K562 (cell line): Measurements from ENCODE around the gene NKAIN4. TPM values are rescaled to one million over a fixed set of nuclear protein-coding genes. Genes with fewer than 3 reads are reported as not detected.
A peak's percentile ranks its signal among the peaks of the same experiment; 100 is the strongest.

Source experiments
- ASH1L ChIP-seq: fragments of 450-650 bp; IDR thresholded peaks from 2 replicates; pipeline ENCODE4 v1.6.1; 2018; ENCODE audit warnings: borderline replicate concordance, mild to moderate bottlenecking, low read depth; ENCODE audit not compliant: partially characterized antibody
- BRF1 ChIP-seq: IDR thresholded peaks from 3 replicates; pipeline ENCODE4 v1.6.1; 2011; ENCODE audit warnings: borderline replicate concordance, mild to moderate bottlenecking; ENCODE audit not compliant: insufficient read length; ENCODE audit errors: extremely low read depth
- KDM2B ChIP-seq: fragments of 250-450 bp; sonication (Bioruptor Pico); IDR thresholded peaks from 2 replicates; pipeline ENCODE4 v1.8.0; 2021; ENCODE audit warnings: mild to moderate bottlenecking, moderate library complexity
- NEUROD1 ChIP-seq: fragments of 150-350 bp; IDR thresholded peaks from 2 replicates; pipeline ENCODE4 v1.6.1; 2014; ENCODE audit warnings: borderline replicate concordance, low read length, low read depth; ENCODE audit not compliant: partially characterized antibody
- PCBP2 ChIP-seq: fragments of 200-400 bp; formaldehyde crosslinking; IDR thresholded peaks from 2 replicates; pipeline ENCODE4 v1.6.1; 2018; ENCODE audit warnings: low read length, low read depth, mild to moderate bottlenecking, moderate library complexity; ENCODE audit not compliant: poor library complexity, severe bottlenecking
- PURB ChIP-seq: sonication (generic); formaldehyde crosslinking; IDR thresholded peaks from 2 replicates; pipeline ENCODE4 v1.9.0; 2021; ENCODE audit warnings: low read depth, mild to moderate bottlenecking, missing genetic modification reagents
- SPI1 ChIP-seq: IDR thresholded peaks from 2 replicates; pipeline ENCODE4 v1.6.1; 2011; ENCODE audit warnings: low read depth, low read length, control low read depth, borderline replicate concordance
- SRF ChIP-seq, 2 experiments: fragments of 250-450, 450-650 bp in 1 of 2; sonication (Bioruptor Pico) in 1 of 2; sonication (generic) in 1 of 2; formaldehyde crosslinking; IDR thresholded peaks; 2 replicates each; pipeline versions ENCODE4 v1.5.0 to v1.5.1; 2020 to 2022; ENCODE audit warnings: mild to moderate bottlenecking in 1 of 2, missing genetic modification reagents in 1 of 2
- ZBTB1 ChIP-seq: sonication (generic); formaldehyde crosslinking; IDR thresholded peaks from 2 replicates; pipeline ENCODE4 v1.8.1; 2023; ENCODE audit warnings: missing genetic modification reagents, low read depth, mild to moderate bottlenecking, borderline replicate concordance
- ZNF143 ChIP-seq: sonication (generic); formaldehyde crosslinking; IDR thresholded peaks from 2 replicates; pipeline ENCODE4 v1.9.0; 2022; ENCODE audit warnings: mild to moderate bottlenecking, missing genetic modification reagents
- ZSCAN29 ChIP-seq: fragments of 450-650 bp; IDR thresholded peaks from 2 replicates; pipeline ENCODE4 v1.6.1; 2017
- polyA plus RNA-seq, 8 experiments: library from polyadenylated mRNA; depleted of rRNA in 4 of 8; stranded (reverse) in 5 of 8; unstranded in 3 of 8; fragments of >200 nt; fragmentation: Nextera tagmentation in 2 of 8; fragmentation: Illumina TruSeq in 1 of 8; extraction: Ambion mirVana in 2 of 8; extraction: Trizol in 1 of 8; gene quantifications; 2 replicates each; pipeline versions ENCODE4 v1.2.1 to v1.2.3, GENCODE V29; 2011 to 2014; ENCODE audit warnings: inconsistent platforms in 1 of 8, missing spikeins in 1 of 8
- total RNA-seq, 7 experiments: library from RNA; depleted of rRNA in 6 of 7; stranded (reverse); fragments of >200 nt in 6 of 7; fragmentation: Illumina TruSeq in 2 of 7; extraction: Trizol in 2 of 7; gene quantifications; 2 replicates each; pipeline versions ENCODE4 v1.2.1 to v1.2.3, GENCODE V29; 2011 to 2021; ENCODE audit warnings: low replicate concordance in 1 of 7
- TF ChIP-seq, protein P1 (sequence below): fragments of 250-450 bp; sonication (Bioruptor Pico); IDR thresholded peaks from 2 replicates; pipeline ENCODE4 v1.4.0; 2020
- TF ChIP-seq, protein P2 (sequence below): IDR thresholded peaks from 2 replicates; pipeline ENCODE4 v1.6.1; 2011; ENCODE audit warnings: borderline replicate concordance, low read depth, mild to moderate bottlenecking, moderate library complexity, low read length; ENCODE audit not compliant: insufficient read depth, poor library complexity, severe bottlenecking
- TF ChIP-seq, protein P3 (sequence below): sonication (generic); formaldehyde crosslinking; IDR thresholded peaks from 2 replicates; pipeline ENCODE4 v1.8.0; 2023; ENCODE audit warnings: mild to moderate bottlenecking, missing genetic modification reagents

The NKAIN4 gene
- total and polyA plus RNA-seq, 9 of the 15 experiments (the other 6 are each of a cell fraction or from before 2014, with no cell fraction given) = not detected

DNA sequence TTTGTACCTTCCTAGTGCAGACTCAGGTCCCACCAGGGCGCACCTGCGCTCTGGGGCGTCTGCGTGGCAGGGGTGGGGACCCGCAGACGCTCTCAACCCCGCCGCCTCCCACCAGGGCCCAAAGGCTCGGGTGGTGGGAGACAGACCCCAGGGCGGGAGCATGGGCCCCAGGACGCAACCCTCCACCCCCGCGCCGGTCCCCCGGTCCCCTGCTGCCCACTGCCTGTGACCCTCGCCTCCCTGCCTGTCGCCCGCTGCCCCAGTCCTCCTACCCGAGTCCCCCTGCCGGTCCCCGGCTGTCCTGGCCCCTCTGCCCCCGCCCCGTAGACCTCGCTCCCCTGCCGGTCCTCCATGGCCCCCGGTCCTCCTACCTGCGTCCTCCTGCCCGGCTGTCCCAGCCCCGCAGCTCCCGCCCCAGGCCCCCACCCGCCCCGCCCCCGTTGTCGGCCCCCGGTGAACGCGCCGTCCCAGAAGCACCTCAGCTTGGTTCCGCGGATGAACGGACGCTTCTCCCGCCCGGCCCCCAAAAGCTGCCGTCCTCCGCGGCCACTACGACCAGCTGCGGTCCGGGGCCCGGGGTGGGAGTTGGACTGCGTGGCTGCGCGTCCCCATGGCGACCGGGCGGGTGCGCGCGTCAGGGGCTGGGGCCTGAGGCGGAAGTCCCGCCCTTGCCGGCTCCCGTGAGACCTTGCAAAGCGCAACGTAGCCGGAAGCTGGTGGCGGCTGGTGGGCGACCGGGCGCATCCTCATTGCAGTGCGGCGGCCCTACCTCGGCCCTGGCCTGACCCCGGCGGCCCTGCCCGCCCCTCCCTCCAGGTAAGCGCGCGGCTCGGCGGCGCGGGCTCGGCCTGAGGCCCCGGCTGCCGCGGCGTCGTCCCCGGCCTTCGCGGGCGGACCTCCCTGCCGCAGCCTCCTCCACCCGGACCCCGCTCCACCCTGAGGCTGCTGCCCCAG is 18.1 kb upstream of the NKAIN4 start, which contains the start of gene ARFGAP1 (continued):
- TF ChIP-seq, protein P1, sequence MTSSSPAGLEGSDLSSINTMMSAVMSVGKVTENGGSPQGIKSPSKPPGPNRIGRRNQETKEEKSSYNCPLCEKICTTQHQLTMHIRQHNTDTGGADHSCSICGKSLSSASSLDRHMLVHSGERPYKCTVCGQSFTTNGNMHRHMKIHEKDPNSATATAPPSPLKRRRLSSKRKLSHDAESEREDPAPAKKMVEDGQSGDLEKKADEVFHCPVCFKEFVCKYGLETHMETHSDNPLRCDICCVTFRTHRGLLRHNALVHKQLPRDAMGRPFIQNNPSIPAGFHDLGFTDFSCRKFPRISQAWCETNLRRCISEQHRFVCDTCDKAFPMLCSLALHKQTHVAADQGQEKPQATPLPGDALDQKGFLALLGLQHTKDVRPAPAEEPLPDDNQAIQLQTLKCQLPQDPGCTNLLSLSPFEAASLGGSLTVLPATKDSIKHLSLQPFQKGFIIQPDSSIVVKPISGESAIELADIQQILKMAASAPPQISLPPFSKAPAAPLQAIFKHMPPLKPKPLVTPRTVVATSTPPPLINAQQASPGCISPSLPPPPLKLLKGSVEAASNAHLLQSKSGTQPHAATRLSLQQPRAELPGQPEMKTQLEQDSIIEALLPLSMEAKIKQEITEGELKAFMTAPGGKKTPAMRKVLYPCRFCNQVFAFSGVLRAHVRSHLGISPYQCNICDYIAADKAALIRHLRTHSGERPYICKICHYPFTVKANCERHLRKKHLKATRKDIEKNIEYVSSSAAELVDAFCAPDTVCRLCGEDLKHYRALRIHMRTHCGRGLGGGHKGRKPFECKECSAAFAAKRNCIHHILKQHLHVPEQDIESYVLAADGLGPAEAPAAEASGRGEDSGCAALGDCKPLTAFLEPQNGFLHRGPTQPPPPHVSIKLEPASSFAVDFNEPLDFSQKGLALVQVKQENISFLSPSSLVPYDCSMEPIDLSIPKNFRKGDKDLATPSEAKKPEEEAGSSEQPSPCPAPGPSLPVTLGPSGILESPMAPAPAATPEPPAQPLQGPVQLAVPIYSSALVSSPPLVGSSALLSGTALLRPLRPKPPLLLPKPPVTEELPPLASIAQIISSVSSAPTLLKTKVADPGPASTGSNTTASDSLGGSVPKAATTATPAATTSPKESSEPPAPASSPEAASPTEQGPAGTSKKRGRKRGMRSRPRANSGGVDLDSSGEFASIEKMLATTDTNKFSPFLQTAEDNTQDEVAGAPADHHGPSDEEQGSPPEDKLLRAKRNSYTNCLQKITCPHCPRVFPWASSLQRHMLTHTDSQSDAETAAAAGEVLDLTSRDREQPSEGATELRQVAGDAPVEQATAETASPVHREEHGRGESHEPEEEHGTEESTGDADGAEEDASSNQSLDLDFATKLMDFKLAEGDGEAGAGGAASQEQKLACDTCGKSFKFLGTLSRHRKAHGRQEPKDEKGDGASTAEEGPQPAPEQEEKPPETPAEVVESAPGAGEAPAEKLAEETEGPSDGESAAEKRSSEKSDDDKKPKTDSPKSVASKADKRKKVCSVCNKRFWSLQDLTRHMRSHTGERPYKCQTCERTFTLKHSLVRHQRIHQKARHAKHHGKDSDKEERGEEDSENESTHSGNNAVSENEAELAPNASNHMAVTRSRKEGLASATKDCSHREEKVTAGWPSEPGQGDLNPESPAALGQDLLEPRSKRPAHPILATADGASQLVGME = no peak
- no peak for TF ChIP-seq BRF1
- no peak for TF ChIP-seq ZSCAN29
- TF ChIP-seq PURB (CRISPR knock-in tag) = no peak
- no peak for TF ChIP-seq SPI1
- TF ChIP-seq ZBTB1 (CRISPR knock-in tag) = no peak
- no peak for TF ChIP-seq KDM2B (CRISPR knock-in tag)
- TF ChIP-seq, protein P2, sequence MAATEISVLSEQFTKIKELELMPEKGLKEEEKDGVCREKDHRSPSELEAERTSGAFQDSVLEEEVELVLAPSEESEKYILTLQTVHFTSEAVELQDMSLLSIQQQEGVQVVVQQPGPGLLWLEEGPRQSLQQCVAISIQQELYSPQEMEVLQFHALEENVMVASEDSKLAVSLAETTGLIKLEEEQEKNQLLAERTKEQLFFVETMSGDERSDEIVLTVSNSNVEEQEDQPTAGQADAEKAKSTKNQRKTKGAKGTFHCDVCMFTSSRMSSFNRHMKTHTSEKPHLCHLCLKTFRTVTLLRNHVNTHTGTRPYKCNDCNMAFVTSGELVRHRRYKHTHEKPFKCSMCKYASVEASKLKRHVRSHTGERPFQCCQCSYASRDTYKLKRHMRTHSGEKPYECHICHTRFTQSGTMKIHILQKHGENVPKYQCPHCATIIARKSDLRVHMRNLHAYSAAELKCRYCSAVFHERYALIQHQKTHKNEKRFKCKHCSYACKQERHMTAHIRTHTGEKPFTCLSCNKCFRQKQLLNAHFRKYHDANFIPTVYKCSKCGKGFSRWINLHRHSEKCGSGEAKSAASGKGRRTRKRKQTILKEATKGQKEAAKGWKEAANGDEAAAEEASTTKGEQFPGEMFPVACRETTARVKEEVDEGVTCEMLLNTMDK = no peak
- TF ChIP-seq ASH1L = no peak
- peak; percentile 55 for TF ChIP-seq ZNF143 (CRISPR knock-in tag)
- TF ChIP-seq SRF (CRISPR knock-in tag; IDR thresholded peaks at IDR 0.05) = peak in 1 of 2 experiments; percentile 30; a peak in 1 of 4 replicates
- TF ChIP-seq, protein P3, sequence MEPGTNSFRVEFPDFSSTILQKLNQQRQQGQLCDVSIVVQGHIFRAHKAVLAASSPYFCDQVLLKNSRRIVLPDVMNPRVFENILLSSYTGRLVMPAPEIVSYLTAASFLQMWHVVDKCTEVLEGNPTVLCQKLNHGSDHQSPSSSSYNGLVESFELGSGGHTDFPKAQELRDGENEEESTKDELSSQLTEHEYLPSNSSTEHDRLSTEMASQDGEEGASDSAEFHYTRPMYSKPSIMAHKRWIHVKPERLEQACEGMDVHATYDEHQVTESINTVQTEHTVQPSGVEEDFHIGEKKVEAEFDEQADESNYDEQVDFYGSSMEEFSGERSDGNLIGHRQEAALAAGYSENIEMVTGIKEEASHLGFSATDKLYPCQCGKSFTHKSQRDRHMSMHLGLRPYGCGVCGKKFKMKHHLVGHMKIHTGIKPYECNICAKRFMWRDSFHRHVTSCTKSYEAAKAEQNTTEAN = no peak
- TF ChIP-seq PCBP2 = no peak
- TF ChIP-seq NEUROD1 = peak; percentile 70
